ENCODE data around the gene VPS72.

VPS72 gene, protein sequence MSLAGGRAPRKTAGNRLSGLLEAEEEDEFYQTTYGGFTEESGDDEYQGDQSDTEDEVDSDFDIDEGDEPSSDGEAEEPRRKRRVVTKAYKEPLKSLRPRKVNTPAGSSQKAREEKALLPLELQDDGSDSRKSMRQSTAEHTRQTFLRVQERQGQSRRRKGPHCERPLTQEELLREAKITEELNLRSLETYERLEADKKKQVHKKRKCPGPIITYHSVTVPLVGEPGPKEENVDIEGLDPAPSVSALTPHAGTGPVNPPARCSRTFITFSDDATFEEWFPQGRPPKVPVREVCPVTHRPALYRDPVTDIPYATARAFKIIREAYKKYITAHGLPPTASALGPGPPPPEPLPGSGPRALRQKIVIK

DNA sequence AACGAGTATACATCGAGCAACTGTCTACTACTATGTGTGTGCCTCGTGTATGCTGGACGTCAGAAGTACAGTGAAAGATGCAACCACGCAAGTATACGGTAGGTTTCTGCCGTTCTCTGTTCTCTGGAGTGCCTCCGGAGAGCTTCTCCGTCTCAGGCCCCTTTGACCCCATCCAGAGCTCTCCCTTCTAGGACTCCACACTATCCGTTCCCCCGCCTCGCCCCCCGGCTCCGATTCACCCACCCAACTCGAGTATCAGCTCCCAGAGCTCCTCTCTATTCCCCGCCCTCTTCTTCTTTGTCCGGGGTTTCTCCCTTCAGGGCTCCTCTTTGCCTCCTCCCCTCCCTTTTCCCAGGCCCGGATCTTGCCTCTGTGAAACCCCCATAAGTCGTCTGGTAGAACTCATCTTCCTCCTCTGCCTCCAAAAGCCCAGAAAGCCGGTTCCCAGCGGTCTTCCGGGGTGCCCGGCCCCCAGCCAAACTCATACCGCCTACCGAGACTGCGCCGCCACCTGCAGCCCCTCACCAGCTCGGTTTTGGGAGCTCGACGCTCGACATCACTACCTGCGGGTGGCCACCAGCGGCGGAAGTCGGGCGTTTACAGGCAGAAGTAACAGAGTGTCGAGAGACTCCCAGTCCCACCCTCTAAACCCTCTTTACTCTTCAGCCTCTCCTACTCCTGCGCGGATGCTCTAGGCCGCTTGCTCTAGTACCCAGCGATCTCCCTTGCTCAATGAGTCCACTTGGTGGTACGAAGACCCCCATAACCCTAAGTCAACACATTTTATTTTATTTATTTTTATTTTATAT is at the start of gene VPS72:
VPS72 (minus strand) TSS at position 561 of the 809 bp plus-strand sequence; CDS start at position 485, 76 bp downstream.
- TF ChIP-seq CTCF (conservative IDR thresholded peaks at IDR 0.05; ENCODE audit: low read depth, low read length): no peak
- H3K9ac ChIP-seq: peak within 1 kb of the TSS; percentile 74
- peaks cover 18% of the 10 kb centered on the region for H3K4me1 ChIP-seq (ENCODE audit: low read depth, poor library complexity, severe bottlenecking)
- peaks cover 20% of the 10 kb centered on the region for H3K27me3 ChIP-seq (ENCODE audit: insufficient read depth, low read depth)
- H3K79me2 ChIP-seq (ENCODE audit: insufficient read depth, low read depth): peaks cover 31% of the 10 kb centered on the region
- H3K36me3 ChIP-seq (ENCODE audit: insufficient read depth): peaks cover under 1% of the 10 kb centered on the region; the same call in 1 of the 2 replicates
- H3K27ac ChIP-seq: peak within 1 kb of the TSS; percentile 57
- H3K4me3 ChIP-seq (IDR thresholded peaks at IDR 0.05; ENCODE audit: insufficient read depth, low read depth, low read length): peak within 1 kb of the TSS; percentile 98
- no peaks in the 10 kb centered on the region for H4K20me1 ChIP-seq (ENCODE audit: insufficient read depth)
- peak within 1 kb of the TSS; percentile 81 for H2AFZ ChIP-seq (ENCODE audit: low read depth)
- H3K4me2 ChIP-seq: peak within 1 kb of the TSS; percentile 92

DNA sequence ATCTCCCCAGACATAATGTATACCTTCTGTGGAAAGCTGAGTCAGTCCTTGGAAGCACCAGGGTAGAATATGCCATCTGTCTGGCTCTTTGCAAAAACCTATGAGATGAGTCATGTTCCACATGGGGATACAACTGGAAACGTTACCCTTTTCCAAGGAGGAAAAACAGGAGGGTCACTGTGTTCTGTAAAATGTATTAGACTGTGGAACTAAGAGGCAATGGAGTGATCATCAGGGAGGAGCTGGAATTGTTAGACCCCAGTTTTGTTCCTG is 48.4 kb upstream of the VPS72 start:
- H3K4me1 ChIP-seq (ENCODE audit: low read depth, poor library complexity, severe bottlenecking): peaks cover 10% of the 10 kb centered on the region
- no peaks in the 10 kb centered on the region for H4K20me1 ChIP-seq (ENCODE audit: insufficient read depth)
- H3K4me2 ChIP-seq: no peak overlapping the region
- no peak for TF ChIP-seq CTCF (conservative IDR thresholded peaks at IDR 0.05; ENCODE audit: low read depth, low read length)
- H3K27ac ChIP-seq: no peak overlapping the region
- no peak overlapping the region for H3K4me3 ChIP-seq (IDR thresholded peaks at IDR 0.05; ENCODE audit: insufficient read depth, low read depth, low read length)
- no peaks in the 10 kb centered on the region for H3K27me3 ChIP-seq (ENCODE audit: insufficient read depth, low read depth)
- H2AFZ ChIP-seq (ENCODE audit: low read depth): no peak overlapping the region
- peaks cover 62% of the 10 kb centered on the region; the same call in 1 of the 2 replicates for H3K36me3 ChIP-seq (ENCODE audit: insufficient read depth)
- no peak overlapping the region for H3K9ac ChIP-seq
- H3K79me2 ChIP-seq (ENCODE audit: insufficient read depth, low read depth): no peaks in the 10 kb centered on the region

- Histone ChIP-seq H2AFZ (ENCODE audit: low read depth) (no peak overlapping the region), H4K20me1 (ENCODE audit: insufficient read depth) (no peaks in the 10 kb centered on the region), H3K9ac (no peak overlapping the region), H3K36me3 (ENCODE audit: insufficient read depth) (peaks cover 56% of the 10 kb centered on the region; the same call in 1 of the 2 replicates), H3K4me1 (ENCODE audit: low read depth, poor library complexity, severe bottlenecking) (peaks cover 10% of the 10 kb centered on the region), H3K79me2 (ENCODE audit: insufficient read depth, low read depth) (no peaks in the 10 kb centered on the region), H3K4me2 (no peak overlapping the region), H3K4me3 (IDR thresholded peaks at IDR 0.05; ENCODE audit: insufficient read depth, low read depth, low read length) (no peak overlapping the region), H3K27ac (no peak overlapping the region), H3K27me3 (ENCODE audit: insufficient read depth, low read depth) (no peaks in the 10 kb centered on the region)
- no peak for TF ChIP-seq CTCF (conservative IDR thresholded peaks at IDR 0.05; ENCODE audit: low read depth, low read length)
These were observed 47.9 kb upstream of the VPS72 start for GRCh38 chr1:151237678-151238466.

GRCh38 chr1:151235235-151235634 is 45.2 kb upstream of the VPS72 start:
- TF ChIP-seq CTCF (conservative IDR thresholded peaks at IDR 0.05; ENCODE audit: low read depth, low read length): no peak
- Histone ChIP-seq H3K4me1 (ENCODE audit: low read depth, poor library complexity, severe bottlenecking) (peaks cover 10% of the 10 kb centered on the region), H3K79me2 (ENCODE audit: insufficient read depth, low read depth) (no peaks in the 10 kb centered on the region; the same call in 1 of the 2 replicates), H3K9ac (no peak overlapping the region), H3K27me3 (ENCODE audit: insufficient read depth, low read depth) (no peaks in the 10 kb centered on the region), H4K20me1 (ENCODE audit: insufficient read depth) (no peaks in the 10 kb centered on the region), H3K4me2 (no peak overlapping the region), H3K27ac (no peak overlapping the region), H3K4me3 (IDR thresholded peaks at IDR 0.05; ENCODE audit: insufficient read depth, low read depth, low read length) (no peak overlapping the region), H3K36me3 (ENCODE audit: insufficient read depth) (peaks cover 59% of the 10 kb centered on the region; the same call in 1 of the 2 replicates), H2AFZ (ENCODE audit: low read depth) (no peak overlapping the region)

Measured in KMS-11 (cell line).